Measurements from ENCODE around the gene TTC9C.

DNA sequence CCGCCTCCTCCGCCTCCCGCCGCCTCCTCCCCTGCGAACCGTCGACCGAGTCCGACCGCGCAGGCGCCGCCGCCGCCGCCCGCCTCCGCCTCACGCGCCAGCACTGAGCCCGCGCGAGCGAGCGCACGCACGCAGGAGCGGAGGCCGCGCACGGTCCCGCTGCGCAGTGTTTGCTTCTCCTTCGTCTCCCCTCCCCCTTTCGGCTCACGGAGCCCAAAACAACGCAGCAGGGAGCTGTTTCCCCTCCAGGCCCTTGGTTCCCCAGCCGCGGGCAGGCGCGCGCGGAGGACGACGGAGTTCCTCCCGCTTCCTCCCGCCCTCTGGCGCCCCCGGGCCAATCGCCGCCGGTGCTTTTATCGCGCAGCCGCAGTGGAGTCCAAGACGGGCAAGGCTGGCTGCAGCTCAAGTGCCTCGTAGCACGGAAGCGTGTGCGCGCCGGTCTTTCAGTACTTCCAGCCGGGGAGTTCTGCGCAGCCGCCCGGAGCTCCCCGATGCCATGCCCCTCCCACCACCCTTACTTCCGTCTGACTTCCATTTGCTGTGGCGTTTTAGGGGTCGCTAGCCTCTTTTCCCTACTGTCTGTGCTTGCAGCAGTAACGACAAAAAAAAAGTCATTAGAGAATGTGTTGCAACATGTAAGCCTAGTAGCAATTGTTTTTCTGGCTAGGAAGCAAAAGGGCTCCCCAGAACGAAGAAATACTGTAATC, 968 bp upstream of the TTC9C start, which contains the start of gene HNRNPUL2:
- TF ChIP-seq, protein P1, sequence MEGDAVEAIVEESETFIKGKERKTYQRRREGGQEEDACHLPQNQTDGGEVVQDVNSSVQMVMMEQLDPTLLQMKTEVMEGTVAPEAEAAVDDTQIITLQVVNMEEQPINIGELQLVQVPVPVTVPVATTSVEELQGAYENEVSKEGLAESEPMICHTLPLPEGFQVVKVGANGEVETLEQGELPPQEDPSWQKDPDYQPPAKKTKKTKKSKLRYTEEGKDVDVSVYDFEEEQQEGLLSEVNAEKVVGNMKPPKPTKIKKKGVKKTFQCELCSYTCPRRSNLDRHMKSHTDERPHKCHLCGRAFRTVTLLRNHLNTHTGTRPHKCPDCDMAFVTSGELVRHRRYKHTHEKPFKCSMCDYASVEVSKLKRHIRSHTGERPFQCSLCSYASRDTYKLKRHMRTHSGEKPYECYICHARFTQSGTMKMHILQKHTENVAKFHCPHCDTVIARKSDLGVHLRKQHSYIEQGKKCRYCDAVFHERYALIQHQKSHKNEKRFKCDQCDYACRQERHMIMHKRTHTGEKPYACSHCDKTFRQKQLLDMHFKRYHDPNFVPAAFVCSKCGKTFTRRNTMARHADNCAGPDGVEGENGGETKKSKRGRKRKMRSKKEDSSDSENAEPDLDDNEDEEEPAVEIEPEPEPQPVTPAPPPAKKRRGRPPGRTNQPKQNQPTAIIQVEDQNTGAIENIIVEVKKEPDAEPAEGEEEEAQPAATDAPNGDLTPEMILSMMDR (IDR thresholded peaks at IDR 0.05; ENCODE audit: extremely low read depth in 1 of 2, insufficient read depth in 1 of 2, low read depth in 1 of 2, low read length in 2 of 2) = no peak
- TF ChIP-seq, protein P2, sequence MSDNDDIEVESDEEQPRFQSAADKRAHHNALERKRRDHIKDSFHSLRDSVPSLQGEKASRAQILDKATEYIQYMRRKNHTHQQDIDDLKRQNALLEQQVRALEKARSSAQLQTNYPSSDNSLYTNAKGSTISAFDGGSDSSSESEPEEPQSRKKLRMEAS (IDR thresholded peaks at IDR 0.05; ENCODE audit: insufficient read depth, insufficient read length) = peak; percentile 17
- TF ChIP-seq POLR2AphosphoS5 (IDR thresholded peaks at IDR 0.05; ENCODE audit: insufficient read depth, low read depth, low read length) (peak; percentile 92), JUN (IDR thresholded peaks at IDR 0.05; ENCODE audit: borderline replicate concordance, insufficient read depth, insufficient read length, low read depth) (no peak), POLR2A (IDR thresholded peaks at IDR 0.05; ENCODE audit: low read depth, low read length) (peak; percentile 92), EZH2 (IDR thresholded peaks at IDR 0.05; ENCODE audit: borderline replicate concordance, low read depth, low read length, severe bottlenecking) (no peak)
